Stimulated activated CD8-positive, alpha-beta memory T cell treated with anti-CD3 and anti-CD28 coated beads, Interleukin-4, amount 100 ng/mL, for 1 hour (primary cell): Measurements from ENCODE around the gene ANKFY1.

Source experiments
- DNase-seq, 2 donors: peaks; one replicate each; pipeline ENCODE4 v3.0.0-alpha.2; 2020; ENCODE audit warnings: low read depth in 2 of 2, low spot score in 1 of 2

The ANKFY1 gene

GRCh38 chr17:4178651-4179050, 85.1 kb downstream of the ANKFY1 start:
- DNase-seq: no peak

- DNase-seq: no peak
Measured at GRCh38 chr17:4177806-4178205, 86.0 kb downstream of the ANKFY1 start.

GRCh38 chr17:4176808-4177472, 86.8 kb downstream of the ANKFY1 start:
- DNase-seq: no peak

GRCh38 chr17:4175921-4176807, 87.6 kb downstream of the ANKFY1 start:
- DNase-seq: peak in 1 of 2 donors; percentile 3

GRCh38 chr17:4174556-4174955, 89.2 kb downstream of the ANKFY1 start:
- DNase-seq: no peak

- no peak for DNase-seq
Measured at GRCh38 chr17:4173781-4174180, 90.0 kb downstream of the ANKFY1 start.

GRCh38 chr17:4172356-4172755, 91.4 kb downstream of the ANKFY1 start:
- no peak for DNase-seq

- no peak for DNase-seq
Measured at GRCh38 chr17:4170639-4171280, 93.0 kb downstream of the ANKFY1 start.

- no peak for DNase-seq
Measured at GRCh38 chr17:4167786-4168185, 96.0 kb downstream of the ANKFY1 start.

GRCh38 chr17:4166419-4166818, 97.4 kb downstream of the ANKFY1 start:
- DNase-seq: no peak

GRCh38 chr17:4165301-4166010, 98.3 kb downstream of the ANKFY1 start:
- DNase-seq: no peak

- no peak for DNase-seq
Measured at GRCh38 chr17:4163951-4164350, 99.8 kb downstream of the ANKFY1 start.

- no peak for DNase-seq
Measured at GRCh38 chr17:4162775-4163466, 100.9 kb downstream of the ANKFY1 start.

- no peak for DNase-seq
Measured at GRCh38 chr17:4162321-4162720, 101.5 kb downstream of the ANKFY1 start.

GRCh38 chr17:4161967-4162305, 101.8 kb downstream of the ANKFY1 start:
- DNase-seq: no peak

- no peak for DNase-seq
Measured at GRCh38 chr17:4161192-4161966, 102.4 kb downstream of the ANKFY1 start.

- DNase-seq: no peak
Measured at GRCh38 chr17:4160294-4160859, 103.4 kb downstream of the ANKFY1 start.

GRCh38 chr17:4159761-4160160, 104.0 kb downstream of the ANKFY1 start:
- DNase-seq: no peak

GRCh38 chr17:4157618-4158333, 106.0 kb downstream of the ANKFY1 start:
- DNase-seq: no peak
